ENCODE data around the gene OXGR1. TPM values are rescaled to one million over a fixed set of nuclear protein-coding genes. Genes with fewer than 3 reads are reported as not detected.
A peak's percentile ranks its signal among the peaks of the same experiment; 100 is the strongest.
"Not testable (repeated sequence)": the region's sequence is repeated elsewhere in the genome, so short reads cannot be mapped to it uniquely, and the experiment has no call there.

Gene OXGR1
- total RNA-seq, 1 donor from 2014 or later, result not detected

DNA sequence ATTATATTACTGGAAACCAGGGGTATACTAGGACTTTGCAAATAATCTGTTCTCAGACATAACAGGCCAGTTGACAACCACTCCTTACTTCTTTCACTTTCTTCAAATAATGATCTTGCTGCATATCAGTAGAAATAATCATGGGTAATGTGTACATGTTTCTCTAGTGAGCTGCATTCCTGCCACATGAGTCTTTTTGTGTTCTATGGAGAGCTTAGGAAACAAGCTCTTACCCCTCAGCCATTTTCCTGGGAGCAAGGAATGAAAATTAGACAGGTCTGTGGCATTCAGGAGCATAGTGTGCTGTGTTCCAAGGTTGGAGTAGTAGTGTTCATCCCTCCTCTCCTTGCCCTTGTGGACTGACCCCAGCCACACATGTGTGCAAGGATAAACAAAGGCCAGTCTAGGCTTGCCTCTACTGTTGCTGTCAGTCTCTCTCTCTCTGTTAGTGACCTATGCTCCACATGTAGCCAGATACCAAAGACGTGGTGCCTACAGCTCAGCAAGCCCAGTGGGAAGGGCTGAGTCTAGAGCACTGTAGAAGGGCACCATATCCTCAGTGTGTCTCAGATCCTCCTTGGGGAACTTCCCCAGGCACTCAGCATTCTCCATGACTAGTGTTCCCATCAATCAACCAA is 11.5 kb upstream of the OXGR1 start:
- DNase-seq (ENCODE audit: low read depth), result no peak

DNA sequence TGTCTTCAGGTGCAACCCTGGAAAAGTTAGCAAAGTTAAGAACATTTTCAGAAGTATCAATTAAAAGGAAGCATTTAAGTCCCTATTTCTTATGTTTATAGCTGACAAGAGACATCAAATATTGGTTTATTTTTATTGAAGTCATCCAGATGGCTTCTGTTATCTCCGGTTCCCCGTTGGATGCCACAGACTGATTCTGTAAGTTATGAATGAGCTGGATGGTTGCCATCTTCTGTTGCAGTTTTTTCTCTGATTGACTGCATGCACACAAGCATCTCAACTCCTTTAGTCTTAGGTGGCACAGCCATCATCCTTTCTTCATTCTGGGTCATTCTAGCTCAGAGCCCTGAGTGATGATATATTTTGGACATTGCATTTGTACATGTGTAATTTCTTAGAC is 10.6 kb upstream of the OXGR1 start:
- no peak for DNase-seq (ENCODE audit: low read depth)

DNA sequence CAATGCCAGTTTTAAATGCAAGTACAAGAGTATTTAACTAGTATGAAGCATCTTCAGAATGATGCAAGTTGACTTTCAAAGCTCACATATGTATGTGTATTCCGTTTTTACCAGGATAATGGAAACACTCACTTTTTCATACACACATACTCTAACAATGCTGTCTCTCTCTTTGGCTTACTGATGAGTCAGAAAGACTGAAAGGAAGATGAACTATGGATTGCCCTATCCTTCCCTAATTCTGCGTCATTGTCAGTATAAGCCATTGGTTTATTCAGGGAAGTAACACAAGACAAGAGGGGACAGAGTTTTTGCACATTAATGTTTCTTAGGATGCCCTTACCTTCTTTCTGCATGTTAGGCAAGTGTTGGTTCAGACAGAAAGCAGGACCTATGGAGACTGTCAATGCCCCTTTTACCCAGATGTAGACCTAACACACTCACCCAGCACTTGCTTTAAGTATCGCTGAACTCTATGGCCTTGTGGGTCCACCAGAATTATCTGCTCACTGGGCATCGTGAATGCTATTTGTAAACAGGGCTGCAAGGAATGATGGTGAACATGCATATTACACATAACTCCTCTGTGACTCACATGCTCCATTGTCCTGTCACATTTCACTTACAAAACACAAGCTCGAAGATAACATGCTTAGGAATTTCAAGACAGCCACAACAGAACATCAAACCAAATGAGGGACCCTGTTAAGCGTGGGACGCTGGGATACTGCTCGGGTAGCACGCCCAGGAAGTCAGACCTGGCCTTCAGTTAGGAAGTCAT is 10.0 kb upstream of the OXGR1 start:
- peak; percentile 36 for DNase-seq (ENCODE audit: low read depth)

- no peak for DNase-seq (ENCODE audit: low read depth)
These were observed 8.8 kb upstream of the OXGR1 start for GRCh38 chr13:97003071-97003470.

- DNase-seq (ENCODE audit: low read depth), result no peak
These were observed 8.3 kb upstream of the OXGR1 start for GRCh38 chr13:97002581-97002980.

DNA sequence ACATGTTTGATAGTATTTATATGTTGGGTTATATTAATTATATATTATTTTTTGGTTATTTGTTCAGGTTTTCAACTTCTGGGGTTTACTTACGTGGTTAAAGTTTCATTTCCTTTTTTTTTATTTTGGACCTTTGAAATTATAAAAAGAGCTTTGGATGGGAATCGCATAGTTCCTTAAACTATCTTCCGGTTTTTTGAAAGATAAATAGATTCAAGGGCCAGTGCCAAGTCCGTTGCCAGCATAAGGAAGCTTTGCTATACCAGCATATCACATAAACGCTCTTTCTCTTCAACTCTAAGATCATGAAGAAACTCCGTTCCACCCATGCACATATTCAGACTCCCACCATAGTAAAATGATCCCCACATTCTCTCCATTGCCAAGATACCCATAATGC is 7.4 kb upstream of the OXGR1 start:
- DNase-seq (ENCODE audit: low read depth), result no peak

DNA sequence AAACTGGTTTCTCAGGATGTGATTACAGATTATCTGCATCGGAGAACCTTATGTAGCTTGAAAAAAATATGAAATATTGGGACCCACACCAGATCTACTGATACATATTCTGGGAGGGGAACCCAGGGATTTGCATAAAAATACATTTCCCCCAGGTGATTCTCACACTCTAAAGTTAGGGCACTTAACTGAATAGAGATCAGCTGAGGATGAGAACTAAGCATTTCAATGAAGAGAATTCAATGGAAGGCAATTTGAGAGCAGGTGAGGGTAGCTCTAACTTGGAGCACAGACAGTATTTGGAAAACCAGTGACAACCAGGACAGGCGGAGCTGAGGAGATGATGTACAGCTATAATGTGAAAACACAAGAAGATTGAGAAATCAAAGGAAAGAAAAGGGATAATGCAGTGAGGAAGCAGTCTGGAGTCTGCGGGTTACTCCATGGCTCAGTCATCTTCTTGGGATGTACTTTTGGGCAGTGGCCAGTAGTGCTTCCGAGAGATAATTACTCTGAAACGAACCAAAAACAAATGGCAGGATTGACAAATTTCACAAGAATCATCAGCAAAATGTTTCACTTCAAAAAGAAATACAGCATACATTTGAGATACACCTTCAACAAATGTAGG is 6.1 kb upstream of the OXGR1 start:
- DNase-seq (ENCODE audit: low read depth), result no peak

DNA sequence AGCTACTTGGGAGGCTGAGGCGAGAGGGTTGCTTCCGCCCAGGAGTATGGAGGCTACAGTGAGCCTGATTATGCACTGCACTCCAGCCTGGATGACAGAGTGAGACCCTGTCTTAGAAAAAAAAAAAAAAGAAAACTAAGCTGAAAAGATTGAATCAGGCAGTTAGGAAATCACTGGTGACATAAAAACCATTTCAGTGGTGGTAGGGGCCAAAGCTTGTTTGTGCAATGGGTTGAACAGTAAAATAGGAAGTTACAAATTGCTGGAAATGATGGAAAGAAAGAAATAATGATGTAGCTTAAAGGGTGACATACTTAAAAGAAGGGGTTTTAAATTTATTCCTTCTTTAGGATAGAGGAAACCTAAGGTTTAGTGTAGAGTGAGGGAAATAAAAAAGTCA is 4.8 kb upstream of the OXGR1 start:
- no peak for DNase-seq (ENCODE audit: low read depth)

DNA sequence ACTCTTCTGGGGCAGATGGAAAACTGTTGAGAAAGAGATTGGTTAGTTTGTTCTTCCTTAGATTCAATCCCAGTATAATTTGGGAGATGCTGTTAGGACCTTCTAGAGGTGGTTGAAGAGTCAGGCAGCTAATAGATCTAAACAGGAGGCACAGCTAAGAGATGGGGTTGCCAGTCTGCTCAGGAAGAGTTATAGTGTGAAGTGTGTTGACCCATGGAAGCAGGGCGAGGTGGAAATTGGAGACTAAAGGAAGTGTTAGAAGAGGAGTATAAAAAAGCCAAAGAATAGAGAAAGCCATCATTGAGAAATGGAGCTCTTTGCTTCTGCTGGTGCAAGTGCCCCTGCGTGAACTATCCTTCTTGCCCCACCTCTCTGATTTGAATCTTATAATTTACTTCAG is 3.8 kb upstream of the OXGR1 start:
- no peak for DNase-seq (ENCODE audit: low read depth)

GRCh38 chr13:96996886-96997285 is 2.6 kb upstream of the OXGR1 start:
- no peak for DNase-seq (ENCODE audit: low read depth)

DNA sequence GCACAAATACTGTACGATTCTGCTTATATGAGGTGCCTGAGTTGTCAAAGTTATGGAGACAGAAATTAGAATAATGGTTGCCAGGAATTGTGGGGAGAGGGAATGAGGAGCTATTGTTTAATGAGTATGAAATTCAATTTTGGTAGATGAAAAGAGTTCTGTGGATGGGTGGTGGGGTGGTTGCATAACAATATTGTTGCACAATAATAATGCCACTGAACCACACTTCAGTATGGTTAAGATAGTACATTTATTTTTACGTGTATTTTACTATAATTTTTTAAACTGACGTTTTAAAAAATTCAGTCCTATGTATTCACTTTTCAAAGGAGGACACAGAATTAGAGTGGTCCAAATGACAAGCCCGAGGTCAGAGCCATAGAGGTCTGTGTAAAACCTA is 1.8 kb upstream of the OXGR1 start:
- DNase-seq (ENCODE audit: low read depth), result no peak

DNA sequence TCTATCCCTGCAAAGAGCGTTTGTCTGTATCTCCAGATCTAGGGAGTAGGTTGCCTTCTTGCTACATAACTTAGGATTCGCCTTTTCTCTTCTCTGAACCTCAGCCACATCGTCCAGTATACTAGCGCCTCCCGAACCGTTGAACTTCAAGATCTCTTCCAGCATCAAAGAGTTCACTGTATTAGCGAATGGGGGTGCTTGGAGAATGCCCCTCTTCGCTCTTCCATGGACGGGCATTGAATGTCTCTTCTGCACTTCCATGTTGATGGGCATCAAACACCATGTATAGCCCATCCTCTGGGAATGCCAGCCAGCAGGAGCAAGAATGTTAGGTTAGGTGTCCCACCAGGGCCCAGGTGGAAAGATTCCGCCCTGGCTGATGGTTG is 575 bp upstream of the OXGR1 start:
- no peak for DNase-seq (ENCODE audit: low read depth)

DNA sequence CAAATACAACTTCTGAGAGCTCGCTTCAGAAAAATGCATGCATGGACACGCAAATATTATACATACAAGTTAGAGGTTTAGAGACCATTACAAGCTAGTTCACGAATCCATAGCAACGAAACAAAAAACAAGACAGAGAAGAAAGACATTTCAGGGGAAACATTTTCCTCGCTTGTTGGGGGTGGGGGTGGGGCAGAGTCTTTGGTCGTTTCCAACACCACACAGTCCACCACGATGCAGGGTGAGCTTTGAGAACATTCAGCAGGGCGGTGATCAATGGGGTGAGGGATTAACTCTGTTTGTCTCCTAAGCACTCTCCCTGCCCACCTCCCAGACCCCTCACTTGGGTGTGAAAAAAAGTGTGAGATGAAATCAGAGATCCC is 651 bp downstream of the OXGR1 start:
- DNase-seq (ENCODE audit: low read depth), result no peak

DNA sequence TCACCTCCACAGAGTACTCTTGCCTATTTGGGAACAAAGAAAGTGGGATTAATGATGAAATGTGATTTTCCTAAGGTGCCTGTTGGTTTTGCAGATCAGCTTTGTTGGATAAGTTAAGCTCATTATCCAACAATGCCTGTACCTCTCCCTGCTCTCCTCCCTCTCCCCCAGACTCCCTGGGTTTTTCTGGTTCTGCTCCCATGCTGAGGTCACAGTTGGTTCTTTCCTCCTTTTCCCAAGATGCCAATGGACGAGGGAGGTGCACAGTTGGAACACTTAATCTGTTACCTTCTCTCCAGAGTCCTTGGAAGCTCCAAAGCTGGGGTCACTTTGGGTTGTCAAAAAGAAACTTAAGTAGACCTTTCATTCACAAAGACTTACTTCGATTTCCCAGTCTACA is 1.6 kb downstream of the OXGR1 start:
- DNase-seq (ENCODE audit: low read depth), result no peak

- no peak for DNase-seq (ENCODE audit: low read depth)
These were observed 3.2 kb downstream of the OXGR1 start for GRCh38 chr13:96991072-96991471.

- no peak for DNase-seq (ENCODE audit: low read depth)
These were observed 5.8 kb downstream of the OXGR1 start for GRCh38 chr13:96988441-96988840.

GRCh38 chr13:96984051-96984508 is 10.2 kb downstream of the OXGR1 start:
- DNase-seq (ENCODE audit: low read depth), result no peak

- no peak for DNase-seq (ENCODE audit: low read depth)
These were observed 11.6 kb downstream of the OXGR1 start for GRCh38 chr13:96982672-96983071.

DNA sequence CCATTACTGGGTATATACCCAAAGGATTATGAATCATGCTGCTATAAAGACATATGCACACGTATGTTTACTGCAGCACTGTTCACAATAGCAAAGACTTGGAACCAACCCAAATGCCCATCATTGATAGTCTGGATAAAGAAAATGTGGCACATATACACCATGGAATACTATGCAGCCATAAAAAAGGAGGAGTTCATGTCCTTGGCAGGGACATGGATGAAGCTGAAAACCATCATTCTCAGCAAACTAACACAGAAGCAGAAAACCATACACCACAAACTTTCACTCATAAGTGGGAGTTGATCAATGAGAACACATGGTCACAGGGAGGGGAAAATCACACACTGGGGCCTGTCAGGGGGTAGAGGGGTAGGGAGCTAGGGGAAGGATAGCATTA is 14.4 kb downstream of the OXGR1 start:
- DNase-seq (ENCODE audit: low read depth), result not testable (repeated sequence)

- DNase-seq (ENCODE audit: low read depth), result no peak
These were observed 26.2 kb downstream of the OXGR1 start for GRCh38 chr13:96968027-96968426.

GRCh38 chr13:96967248-96967745 is 27.0 kb downstream of the OXGR1 start:
- peak; percentile 9 for DNase-seq (ENCODE audit: low read depth)

- DNase-seq (ENCODE audit: low read depth), result no peak
These were observed 27.7 kb downstream of the OXGR1 start for GRCh38 chr13:96966415-96967102.
